WTC11 (cell line): ENCODE results near the gene NUDT16. TPM values are rescaled to one million over a fixed set of nuclear protein-coding genes. Genes with fewer than 3 reads are reported as not detected.
A peak's percentile ranks its signal among the peaks of the same experiment; 100 is the strongest.
"Not testable (repeated sequence)": the region's sequence is repeated elsewhere in the genome, so short reads cannot be mapped to it uniquely, and the experiment has no call there.

Source experiments
- ATAC-seq: fragments of 200-7000 bp; cut with Tn5 transposase; 2 replicates; pipeline ENCODE4 v1.10.0; 2021; ENCODE audit warnings: mild to moderate bottlenecking, moderate library complexity
- CTCF ChIA-PET: fragments of 300-600 bp; sonication (Branson Sonifier 250); formaldehyde crosslinking; loops from one replicate; lab custom pipeline; 2021; ENCODE audit warnings: antibody characterized with exemption; lab: Charles Lee
- POLR2A ChIA-PET: fragments of 350-600 bp; sonication (Branson Sonifier 250); formaldehyde crosslinking; loops from one replicate; lab custom pipeline; 2021; ENCODE audit warnings: antibody characterized with exemption; lab: Charles Lee
- DNase-seq: peaks from one replicate; pipeline ENCODE4 v3.0.0; 2021; ENCODE audit warnings: low spot score
- H3K27ac Mint-ChIP-seq: 2 replicates; pipeline ENCODE4 v1.8.0; 2021; ENCODE audit warnings: mixed read lengths
- H3K27me3 Mint-ChIP-seq: 2 replicates; pipeline ENCODE4 v1.8.0; 2021; ENCODE audit warnings: low read depth, mild to moderate bottlenecking, moderate library complexity, mixed read lengths
- H3K36me3 Mint-ChIP-seq: 2 replicates; pipeline ENCODE4 v1.8.0; 2021; ENCODE audit warnings: mixed read lengths
- H3K4me1 Mint-ChIP-seq: 2 replicates; pipeline ENCODE4 v1.8.0; 2022; ENCODE audit warnings: mixed read lengths
- H3K4me3 Mint-ChIP-seq: 2 replicates; pipeline ENCODE4 v1.8.0; 2021; ENCODE audit warnings: mild to moderate bottlenecking, moderate library complexity, mixed read lengths
- H3K9me3 Mint-ChIP-seq: 2 replicates; pipeline ENCODE4 v1.8.0; 2021; ENCODE audit warnings: mixed read lengths
- CBFB ChIP-seq: sonication (generic); formaldehyde crosslinking; IDR thresholded peaks from 2 replicates; pipeline ENCODE4 v1.8.1; 2022; ENCODE audit warnings: mild to moderate bottlenecking, low read depth, missing genetic modification reagents
- GRHL2 ChIP-seq: fragments of 250-450 bp; sonication (Bioruptor Pico); IDR thresholded peaks from 2 replicates; pipeline ENCODE4 v1.8.0; 2022; ENCODE audit warnings: mild to moderate bottlenecking, moderate library complexity; ENCODE audit not compliant: insufficient replicate concordance, severe bottlenecking
- IRF2 ChIP-seq: sonication (generic); formaldehyde crosslinking; IDR thresholded peaks from 2 replicates; pipeline ENCODE4 v1.8.0; 2022; ENCODE audit warnings: low read depth, missing genetic modification reagents, borderline replicate concordance
- PRRX2 ChIP-seq: fragments of 250-450 bp; sonication (Bioruptor Pico); IDR thresholded peaks from 2 replicates; pipeline ENCODE4 v1.8.0; 2021; ENCODE audit warnings: mild to moderate bottlenecking
- SMAD3 ChIP-seq: sonication (generic); formaldehyde crosslinking; IDR thresholded peaks from 2 replicates; pipeline ENCODE4 v1.8.0; 2022; ENCODE audit warnings: missing genetic modification reagents, mild to moderate bottlenecking, borderline replicate concordance
- SMAD4 ChIP-seq: sonication (generic); formaldehyde crosslinking; IDR thresholded peaks from 2 replicates; pipeline ENCODE4 v1.8.0; 2022; ENCODE audit warnings: mild to moderate bottlenecking, missing genetic modification reagents
- TCF7 ChIP-seq: sonication (generic); formaldehyde crosslinking; IDR thresholded peaks from 2 replicates; pipeline ENCODE4 v1.8.0; 2022; ENCODE audit warnings: mild to moderate bottlenecking, low read depth, missing genetic modification reagents, moderate library complexity
- TEAD1 ChIP-seq: sonication (generic); formaldehyde crosslinking; IDR thresholded peaks from 2 replicates; pipeline ENCODE4 v1.8.0; 2022; ENCODE audit warnings: mild to moderate bottlenecking, missing genetic modification reagents
- ZNF232 ChIP-seq: sonication (generic); formaldehyde crosslinking; IDR thresholded peaks from 2 replicates; pipeline ENCODE4 v1.8.0; 2022; ENCODE audit warnings: mild to moderate bottlenecking, missing genetic modification reagents
- ZNF671 ChIP-seq: fragments of 250-450 bp; sonication (Bioruptor Pico); IDR thresholded peaks from 2 replicates; pipeline ENCODE4 v1.8.0; 2021; ENCODE audit warnings: mild to moderate bottlenecking
- total RNA-seq: library from RNA; stranded (reverse); gene quantifications from 3 replicates; pipeline ENCODE4 v1.2.3, GENCODE V29; 2021
- TF ChIP-seq, protein P1 (sequence below): sonication (generic); formaldehyde crosslinking; IDR thresholded peaks from 2 replicates; pipeline ENCODE4 v1.8.0; 2023; ENCODE audit warnings: missing genetic modification reagents, mild to moderate bottlenecking, borderline replicate concordance
- TF ChIP-seq, protein P2 (sequence below): sonication (generic); formaldehyde crosslinking; IDR thresholded peaks from 2 replicates; pipeline ENCODE4 v1.8.1; 2022; ENCODE audit warnings: missing genetic modification reagents, borderline replicate concordance
- TF ChIP-seq, protein P3 (sequence below): sonication (generic); formaldehyde crosslinking; IDR thresholded peaks from 2 replicates; pipeline ENCODE4 v1.8.1; 2022; ENCODE audit warnings: low read depth, missing genetic modification reagents, borderline replicate concordance
- TF ChIP-seq, protein P4 (sequence below): sonication (generic); formaldehyde crosslinking; IDR thresholded peaks from 2 replicates; pipeline ENCODE4 v1.8.0; 2022; ENCODE audit warnings: mild to moderate bottlenecking, missing genetic modification reagents
- TF ChIP-seq, protein P5 (sequence below): sonication (generic); formaldehyde crosslinking; IDR thresholded peaks from 2 replicates; pipeline ENCODE4 v1.8.1; 2023; ENCODE audit warnings: mild to moderate bottlenecking, missing genetic modification reagents, moderate library complexity
- TF ChIP-seq, protein P6 (sequence below): sonication (generic); formaldehyde crosslinking; IDR thresholded peaks from 2 replicates; pipeline ENCODE4 v1.8.0; 2022; ENCODE audit warnings: mild to moderate bottlenecking, missing genetic modification reagents

NUDT16 gene
- total RNA-seq, 1 experiment from 2014 or later = 17.2 TPM

DNA sequence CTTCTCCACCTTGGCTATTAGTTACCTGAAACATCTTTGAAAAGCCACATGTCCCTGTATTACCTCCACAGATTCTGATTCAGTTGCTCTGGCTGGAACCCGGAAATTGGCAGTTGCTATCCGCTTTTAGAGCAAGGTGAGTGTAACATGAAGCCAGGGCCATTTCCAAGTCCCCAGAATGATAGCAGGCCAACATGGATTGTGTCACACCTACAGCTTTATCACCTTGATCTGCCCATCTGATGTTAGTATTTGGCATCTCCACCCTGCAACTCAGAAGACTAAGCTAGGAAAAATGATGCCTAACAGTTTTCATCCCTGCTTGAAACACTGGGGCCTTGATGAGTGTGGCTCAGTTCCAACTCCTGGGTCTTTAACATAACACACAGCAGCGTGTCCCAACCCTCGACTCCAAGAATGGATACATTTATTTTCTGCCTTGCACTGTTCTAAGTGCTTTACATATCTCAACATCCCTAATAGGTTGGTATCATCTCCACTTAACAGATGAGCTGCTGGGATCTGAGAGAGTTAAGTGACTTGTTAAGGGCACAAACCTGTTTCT lies 21.3 kb upstream of the NUDT16 start:
- H3K4me3 Mint-ChIP-seq = no peak overlapping the region
- DNase-seq = no peak
- no peaks in the 10 kb centered on the region for H3K9me3 Mint-ChIP-seq
- no peak for TF ChIP-seq ZNF671 (CRISPR knock-in tag)
- TF ChIP-seq, protein P1, sequence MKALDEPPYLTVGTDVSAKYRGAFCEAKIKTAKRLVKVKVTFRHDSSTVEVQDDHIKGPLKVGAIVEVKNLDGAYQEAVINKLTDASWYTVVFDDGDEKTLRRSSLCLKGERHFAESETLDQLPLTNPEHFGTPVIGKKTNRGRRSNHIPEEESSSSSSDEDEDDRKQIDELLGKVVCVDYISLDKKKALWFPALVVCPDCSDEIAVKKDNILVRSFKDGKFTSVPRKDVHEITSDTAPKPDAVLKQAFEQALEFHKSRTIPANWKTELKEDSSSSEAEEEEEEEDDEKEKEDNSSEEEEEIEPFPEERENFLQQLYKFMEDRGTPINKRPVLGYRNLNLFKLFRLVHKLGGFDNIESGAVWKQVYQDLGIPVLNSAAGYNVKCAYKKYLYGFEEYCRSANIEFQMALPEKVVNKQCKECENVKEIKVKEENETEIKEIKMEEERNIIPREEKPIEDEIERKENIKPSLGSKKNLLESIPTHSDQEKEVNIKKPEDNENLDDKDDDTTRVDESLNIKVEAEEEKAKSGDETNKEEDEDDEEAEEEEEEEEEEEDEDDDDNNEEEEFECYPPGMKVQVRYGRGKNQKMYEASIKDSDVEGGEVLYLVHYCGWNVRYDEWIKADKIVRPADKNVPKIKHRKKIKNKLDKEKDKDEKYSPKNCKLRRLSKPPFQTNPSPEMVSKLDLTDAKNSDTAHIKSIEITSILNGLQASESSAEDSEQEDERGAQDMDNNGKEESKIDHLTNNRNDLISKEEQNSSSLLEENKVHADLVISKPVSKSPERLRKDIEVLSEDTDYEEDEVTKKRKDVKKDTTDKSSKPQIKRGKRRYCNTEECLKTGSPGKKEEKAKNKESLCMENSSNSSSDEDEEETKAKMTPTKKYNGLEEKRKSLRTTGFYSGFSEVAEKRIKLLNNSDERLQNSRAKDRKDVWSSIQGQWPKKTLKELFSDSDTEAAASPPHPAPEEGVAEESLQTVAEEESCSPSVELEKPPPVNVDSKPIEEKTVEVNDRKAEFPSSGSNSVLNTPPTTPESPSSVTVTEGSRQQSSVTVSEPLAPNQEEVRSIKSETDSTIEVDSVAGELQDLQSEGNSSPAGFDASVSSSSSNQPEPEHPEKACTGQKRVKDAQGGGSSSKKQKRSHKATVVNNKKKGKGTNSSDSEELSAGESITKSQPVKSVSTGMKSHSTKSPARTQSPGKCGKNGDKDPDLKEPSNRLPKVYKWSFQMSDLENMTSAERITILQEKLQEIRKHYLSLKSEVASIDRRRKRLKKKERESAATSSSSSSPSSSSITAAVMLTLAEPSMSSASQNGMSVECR (CRISPR knock-in tag) = no peak
- TF ChIP-seq, protein P2, sequence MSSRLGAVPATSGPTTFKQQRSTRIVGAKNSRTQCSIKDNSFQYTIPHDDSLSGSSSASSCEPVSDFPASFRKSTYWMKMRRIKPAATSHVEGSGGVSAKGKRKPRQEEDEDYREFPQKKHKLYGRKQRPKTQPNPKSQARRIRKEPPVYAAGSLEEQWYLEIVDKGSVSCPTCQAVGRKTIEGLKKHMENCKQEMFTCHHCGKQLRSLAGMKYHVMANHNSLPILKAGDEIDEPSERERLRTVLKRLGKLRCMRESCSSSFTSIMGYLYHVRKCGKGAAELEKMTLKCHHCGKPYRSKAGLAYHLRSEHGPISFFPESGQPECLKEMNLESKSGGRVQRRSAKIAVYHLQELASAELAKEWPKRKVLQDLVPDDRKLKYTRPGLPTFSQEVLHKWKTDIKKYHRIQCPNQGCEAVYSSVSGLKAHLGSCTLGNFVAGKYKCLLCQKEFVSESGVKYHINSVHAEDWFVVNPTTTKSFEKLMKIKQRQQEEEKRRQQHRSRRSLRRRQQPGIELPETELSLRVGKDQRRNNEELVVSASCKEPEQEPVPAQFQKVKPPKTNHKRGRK (CRISPR knock-in tag) = no peak
- TF ChIP-seq, protein P3, sequence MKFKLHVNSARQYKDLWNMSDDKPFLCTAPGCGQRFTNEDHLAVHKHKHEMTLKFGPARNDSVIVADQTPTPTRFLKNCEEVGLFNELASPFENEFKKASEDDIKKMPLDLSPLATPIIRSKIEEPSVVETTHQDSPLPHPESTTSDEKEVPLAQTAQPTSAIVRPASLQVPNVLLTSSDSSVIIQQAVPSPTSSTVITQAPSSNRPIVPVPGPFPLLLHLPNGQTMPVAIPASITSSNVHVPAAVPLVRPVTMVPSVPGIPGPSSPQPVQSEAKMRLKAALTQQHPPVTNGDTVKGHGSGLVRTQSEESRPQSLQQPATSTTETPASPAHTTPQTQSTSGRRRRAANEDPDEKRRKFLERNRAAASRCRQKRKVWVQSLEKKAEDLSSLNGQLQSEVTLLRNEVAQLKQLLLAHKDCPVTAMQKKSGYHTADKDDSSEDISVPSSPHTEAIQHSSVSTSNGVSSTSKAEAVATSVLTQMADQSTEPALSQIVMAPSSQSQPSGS (CRISPR knock-in tag) = no peak
- TF ChIP-seq PRRX2 (CRISPR knock-in tag) = no peak
- no peaks in the 10 kb centered on the region for H3K27me3 Mint-ChIP-seq
- H3K27ac Mint-ChIP-seq = no peak overlapping the region
- ChIA-PET CTCF (interaction anchor here (1.8 kb wide), 1 partner anchor 22 kb away, joined by 5 read pairs; the partner anchor contains the start of gene NUDT16), POLR2A (interaction anchor here (2.8 kb wide), 1 partner anchor 21 kb away, joined by 31 read pairs; the partner anchor contains the start of gene NUDT16)
- H3K36me3 Mint-ChIP-seq = peaks cover 7% of the 10 kb centered on the region; the same call in 1 of the 2 replicates
- peaks cover 27% of the 10 kb centered on the region for H3K4me1 Mint-ChIP-seq
- ATAC-seq = no peak

DNA sequence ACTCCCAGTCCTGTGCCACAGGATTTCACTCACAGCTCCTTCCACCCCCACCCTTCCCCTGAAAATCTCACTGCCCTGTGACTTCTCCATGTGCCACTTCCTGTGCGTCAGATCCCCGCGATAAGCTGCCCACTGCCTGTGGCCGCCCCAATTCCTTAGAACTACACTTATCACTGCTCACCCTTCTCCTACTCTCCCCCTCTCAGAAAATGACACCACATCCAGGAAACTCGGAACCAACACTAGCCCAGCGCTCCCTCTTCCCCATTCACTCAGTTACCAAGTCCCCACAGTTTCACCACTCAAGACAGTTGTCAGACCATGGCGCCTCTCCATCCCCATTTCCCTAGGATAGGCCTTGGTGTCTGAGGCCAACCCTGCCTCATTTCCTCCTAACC lies 20.5 kb upstream of the NUDT16 start:
- ChIA-PET POLR2A (interaction anchor here (0.6 to 2.8 kb wide), 3 partner anchors 21 to 63 kb away, joined by 3 to 31 read pairs (median 3); partner anchors contain the start of gene NUDT16), CTCF (interaction anchor here (1.6 kb wide), 1 partner anchor 21 kb away, joined by 5 read pairs; the partner anchor contains the start of gene NUDT16)

DNA sequence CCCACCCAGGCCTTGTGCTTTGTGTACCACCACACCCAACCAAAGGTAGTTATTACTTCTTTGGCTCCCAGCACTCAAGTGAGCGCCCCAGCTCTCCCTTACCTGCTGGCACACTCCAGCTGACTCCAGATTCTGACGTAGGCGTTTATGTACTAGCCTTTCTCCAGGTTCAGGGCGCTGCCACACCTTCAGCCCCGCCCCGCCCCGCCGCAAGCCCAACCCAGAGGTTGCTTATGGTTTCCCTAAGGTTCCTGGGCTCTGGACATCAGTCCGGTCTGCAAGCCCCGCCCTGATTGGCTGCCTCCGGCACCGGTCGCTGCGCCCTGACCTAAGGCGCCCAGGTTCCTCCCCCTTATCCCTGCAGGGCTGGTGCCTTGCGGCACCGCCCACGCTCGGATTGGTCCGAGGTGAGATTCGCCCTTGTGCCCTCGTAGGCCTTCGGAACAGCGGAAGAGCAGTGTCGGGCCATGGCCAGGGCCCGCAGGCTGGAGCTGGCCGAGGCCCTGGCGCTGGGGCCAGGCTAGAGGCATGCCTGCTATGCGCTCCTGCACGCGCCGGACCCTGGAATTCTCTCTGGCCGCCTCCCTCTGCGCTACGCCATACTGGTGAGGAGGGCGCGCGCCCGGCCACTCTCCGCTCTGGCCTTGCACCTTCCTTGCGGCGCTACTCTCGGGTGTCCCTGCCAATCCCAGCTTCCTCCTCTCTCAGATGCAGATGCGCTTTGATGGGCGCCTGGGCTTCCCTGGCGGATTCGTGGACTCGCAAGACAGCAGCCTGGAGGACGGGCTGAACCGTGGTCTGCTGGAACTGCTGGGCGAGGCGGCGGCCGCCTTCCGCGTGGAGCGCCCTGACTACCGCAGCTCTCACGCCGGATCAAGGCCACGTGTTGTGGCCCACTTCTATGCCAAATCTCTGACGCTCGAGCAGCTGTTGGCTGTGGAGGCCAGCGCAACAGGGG lies 19.8 kb upstream of the NUDT16 start:
- Mint-ChIP-seq H3K27me3 (no peaks in the 10 kb centered on the region), H3K27ac (peak overlapping the region; percentile 97), H3K9me3 (peaks cover 6% of the 10 kb centered on the region), H3K4me3 (peak overlapping the region; percentile 86), H3K4me1 (peaks cover 27% of the 10 kb centered on the region), H3K36me3 (peaks cover 16% of the 10 kb centered on the region; the same call in 1 of the 2 replicates)
- POLR2A ChIA-PET = interaction anchor here (0.6 to 2.8 kb wide), 4 partner anchors 14 to 63 kb away, joined by 3 to 31 read pairs (median 3); partner anchors contain the start of gene NUDT16
- DNase-seq = peak; percentile 96
- CTCF ChIA-PET = interaction anchor here (1.6 kb wide), 1 partner anchor 20 kb away, joined by 5 read pairs; the partner anchor contains the start of gene NUDT16
- peak; percentile 97 for ATAC-seq
- TF ChIP-seq GRHL2 (CRISPR knock-in tag) = no peak
- TF ChIP-seq IRF2 (CRISPR knock-in tag) = 0 out of 2 replicates have a peak, but pooled peaks have one; percentile 41
- TF ChIP-seq SMAD4 (CRISPR knock-in tag) = 0 out of 2 replicates have a peak, but pooled peaks have one; percentile 45
- no peak for TF ChIP-seq CBFB
- TF ChIP-seq ZNF232 (CRISPR knock-in tag) = peak; percentile 90; the same call in 1 of the 2 replicates
- TF ChIP-seq, protein P4, sequence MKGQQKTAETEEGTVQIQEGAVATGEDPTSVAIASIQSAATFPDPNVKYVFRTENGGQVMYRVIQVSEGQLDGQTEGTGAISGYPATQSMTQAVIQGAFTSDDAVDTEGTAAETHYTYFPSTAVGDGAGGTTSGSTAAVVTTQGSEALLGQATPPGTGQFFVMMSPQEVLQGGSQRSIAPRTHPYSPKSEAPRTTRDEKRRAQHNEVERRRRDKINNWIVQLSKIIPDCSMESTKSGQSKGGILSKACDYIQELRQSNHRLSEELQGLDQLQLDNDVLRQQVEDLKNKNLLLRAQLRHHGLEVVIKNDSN (CRISPR knock-in tag) = peak; percentile 32
- TF ChIP-seq, protein P5, sequence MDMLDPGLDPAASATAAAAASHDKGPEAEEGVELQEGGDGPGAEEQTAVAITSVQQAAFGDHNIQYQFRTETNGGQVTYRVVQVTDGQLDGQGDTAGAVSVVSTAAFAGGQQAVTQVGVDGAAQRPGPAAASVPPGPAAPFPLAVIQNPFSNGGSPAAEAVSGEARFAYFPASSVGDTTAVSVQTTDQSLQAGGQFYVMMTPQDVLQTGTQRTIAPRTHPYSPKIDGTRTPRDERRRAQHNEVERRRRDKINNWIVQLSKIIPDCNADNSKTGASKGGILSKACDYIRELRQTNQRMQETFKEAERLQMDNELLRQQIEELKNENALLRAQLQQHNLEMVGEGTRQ (CRISPR knock-in tag) = no peak; the same call in 1 of the 2 replicates
- peak; percentile 96; the same call in 1 of the 2 replicates for TF ChIP-seq SMAD3 (CRISPR knock-in tag)
- TF ChIP-seq, protein P6, sequence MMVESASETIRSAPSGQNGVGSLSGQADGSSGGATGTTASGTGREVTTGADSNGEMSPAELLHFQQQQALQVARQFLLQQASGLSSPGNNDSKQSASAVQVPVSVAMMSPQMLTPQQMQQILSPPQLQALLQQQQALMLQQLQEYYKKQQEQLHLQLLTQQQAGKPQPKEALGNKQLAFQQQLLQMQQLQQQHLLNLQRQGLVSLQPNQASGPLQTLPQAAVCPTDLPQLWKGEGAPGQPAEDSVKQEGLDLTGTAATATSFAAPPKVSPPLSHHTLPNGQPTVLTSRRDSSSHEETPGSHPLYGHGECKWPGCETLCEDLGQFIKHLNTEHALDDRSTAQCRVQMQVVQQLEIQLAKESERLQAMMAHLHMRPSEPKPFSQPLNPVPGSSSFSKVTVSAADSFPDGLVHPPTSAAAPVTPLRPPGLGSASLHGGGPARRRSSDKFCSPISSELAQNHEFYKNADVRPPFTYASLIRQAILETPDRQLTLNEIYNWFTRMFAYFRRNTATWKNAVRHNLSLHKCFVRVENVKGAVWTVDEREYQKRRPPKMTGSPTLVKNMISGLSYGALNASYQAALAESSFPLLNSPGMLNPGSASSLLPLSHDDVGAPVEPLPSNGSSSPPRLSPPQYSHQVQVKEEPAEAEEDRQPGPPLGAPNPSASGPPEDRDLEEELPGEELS (CRISPR knock-in tag) = peak; percentile 83
- TF ChIP-seq TCF7 (CRISPR knock-in tag) = no peak
- TF ChIP-seq TEAD1 (CRISPR knock-in tag) = peak; percentile 85; the same call in 1 of the 2 replicates

More for the DNA sequence above, 20.5 kb upstream of the NUDT16 start:
- not testable (repeated sequence) for H3K9me3 Mint-ChIP-seq, ATAC-seq, H3K27me3 Mint-ChIP-seq, DNase-seq
- peaks cover 27% of the 10 kb centered on the region for H3K4me1 Mint-ChIP-seq
- H3K27ac Mint-ChIP-seq = peak overlapping the region; percentile 87
- H3K36me3 Mint-ChIP-seq = peaks cover 15% of the 10 kb centered on the region; the same call in 1 of the 2 replicates
- H3K4me3 Mint-ChIP-seq = peak overlapping the region; percentile 86
